GM20000 (cell line): ENCODE measurements around the gene TRAPPC6A.
A peak's percentile ranks its signal among the peaks of the same experiment; 100 is the strongest.

Experiments used
- DNase-seq: peaks from one replicate; pipeline ENCODE4 v3.0.0; 2012; ENCODE audit warnings: low spot score
- TF ChIP-seq, protein P1 (sequence below): IDR thresholded peaks from 2 replicates; pipeline ENCODE4 v1.5.1; 2012; ENCODE audit warnings: mild to moderate bottlenecking, control low read depth; ENCODE audit errors: extremely low read depth, missing control alignments

The TRAPPC6A gene

DNA sequence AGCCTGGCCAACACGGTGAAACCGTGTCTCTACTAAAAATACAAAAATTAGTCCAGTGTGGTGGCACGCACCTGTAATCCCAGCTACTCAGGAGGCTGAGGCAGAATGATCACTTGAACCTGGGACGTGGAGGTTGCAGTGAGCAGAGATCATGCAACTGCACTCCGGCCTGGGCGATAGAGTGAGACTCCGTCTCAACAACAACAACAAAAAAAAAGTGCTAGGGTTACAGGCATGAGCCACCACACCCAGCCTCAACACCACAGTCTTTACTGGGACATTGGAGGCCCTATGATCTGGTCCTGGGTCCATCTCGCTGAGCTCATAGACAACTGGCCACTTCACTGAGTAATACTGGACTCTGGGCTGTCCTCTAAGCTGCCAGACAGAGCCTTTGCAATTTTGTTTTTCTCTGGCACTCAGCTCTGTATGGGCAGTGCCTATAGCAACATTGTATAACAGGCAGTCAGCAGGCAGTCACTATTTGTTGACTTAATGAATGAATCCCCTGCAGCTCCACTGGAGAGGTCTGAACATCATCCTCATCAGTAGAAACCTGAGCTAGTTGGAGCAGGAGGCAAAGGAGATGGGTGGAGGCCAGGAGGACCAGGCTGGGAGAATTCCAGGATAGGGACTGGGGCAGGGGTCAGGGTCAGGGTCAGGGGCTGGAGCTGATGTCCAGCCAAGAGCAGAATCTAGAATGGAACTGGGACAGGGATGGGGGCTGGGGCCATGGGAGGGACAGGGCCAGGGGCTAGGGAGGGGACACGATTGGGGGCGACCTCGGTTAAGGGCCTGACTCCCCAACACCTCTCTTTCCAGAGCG is 8.7 kb upstream of the TRAPPC6A start:
- no peak for DNase-seq
- TF ChIP-seq, protein P1, sequence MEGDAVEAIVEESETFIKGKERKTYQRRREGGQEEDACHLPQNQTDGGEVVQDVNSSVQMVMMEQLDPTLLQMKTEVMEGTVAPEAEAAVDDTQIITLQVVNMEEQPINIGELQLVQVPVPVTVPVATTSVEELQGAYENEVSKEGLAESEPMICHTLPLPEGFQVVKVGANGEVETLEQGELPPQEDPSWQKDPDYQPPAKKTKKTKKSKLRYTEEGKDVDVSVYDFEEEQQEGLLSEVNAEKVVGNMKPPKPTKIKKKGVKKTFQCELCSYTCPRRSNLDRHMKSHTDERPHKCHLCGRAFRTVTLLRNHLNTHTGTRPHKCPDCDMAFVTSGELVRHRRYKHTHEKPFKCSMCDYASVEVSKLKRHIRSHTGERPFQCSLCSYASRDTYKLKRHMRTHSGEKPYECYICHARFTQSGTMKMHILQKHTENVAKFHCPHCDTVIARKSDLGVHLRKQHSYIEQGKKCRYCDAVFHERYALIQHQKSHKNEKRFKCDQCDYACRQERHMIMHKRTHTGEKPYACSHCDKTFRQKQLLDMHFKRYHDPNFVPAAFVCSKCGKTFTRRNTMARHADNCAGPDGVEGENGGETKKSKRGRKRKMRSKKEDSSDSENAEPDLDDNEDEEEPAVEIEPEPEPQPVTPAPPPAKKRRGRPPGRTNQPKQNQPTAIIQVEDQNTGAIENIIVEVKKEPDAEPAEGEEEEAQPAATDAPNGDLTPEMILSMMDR = no peak

DNA sequence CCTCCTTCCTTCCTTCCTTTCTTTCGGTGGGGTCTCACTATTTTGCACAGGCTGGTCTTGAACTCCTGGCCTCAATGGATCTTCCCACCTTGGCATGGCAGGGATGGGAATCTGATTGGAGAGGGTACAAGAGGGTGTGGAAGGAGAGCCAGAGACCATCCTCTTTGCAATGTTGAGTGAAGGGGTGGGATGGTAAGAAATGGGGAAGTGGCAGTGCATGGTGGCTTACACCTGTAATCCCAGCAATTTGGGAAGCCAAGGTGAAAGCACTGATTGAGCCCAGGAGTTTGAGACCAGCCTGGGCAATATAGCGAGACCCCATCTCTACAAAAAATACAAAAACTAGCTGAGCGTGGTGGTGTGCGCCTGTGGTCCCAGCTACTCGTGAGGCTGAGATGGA is 6.1 kb upstream of the TRAPPC6A start:
- no peak for DNase-seq
- TF ChIP-seq, protein P1 = no peak

DNA sequence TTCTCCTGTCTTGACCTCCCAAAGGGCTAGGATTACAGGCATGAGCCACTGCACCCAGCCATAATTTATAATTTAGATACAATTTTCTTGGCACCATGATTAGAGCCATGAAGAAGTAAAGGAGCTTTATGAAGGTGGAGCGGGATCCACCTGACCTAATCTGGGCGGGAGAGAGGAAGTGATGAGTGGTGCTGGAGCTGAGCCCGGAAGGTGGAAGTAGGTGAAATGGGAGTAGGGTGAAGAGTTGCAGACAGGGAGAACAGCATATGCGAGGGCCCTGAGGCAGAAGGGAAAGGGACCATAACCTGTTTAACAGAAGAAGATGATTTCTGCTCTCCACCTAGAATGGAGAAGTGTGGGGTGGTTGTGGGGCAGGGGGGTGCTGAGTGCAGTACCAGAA is 4.7 kb upstream of the TRAPPC6A start:
- no peak for DNase-seq
- TF ChIP-seq, protein P1 = no peak

DNA sequence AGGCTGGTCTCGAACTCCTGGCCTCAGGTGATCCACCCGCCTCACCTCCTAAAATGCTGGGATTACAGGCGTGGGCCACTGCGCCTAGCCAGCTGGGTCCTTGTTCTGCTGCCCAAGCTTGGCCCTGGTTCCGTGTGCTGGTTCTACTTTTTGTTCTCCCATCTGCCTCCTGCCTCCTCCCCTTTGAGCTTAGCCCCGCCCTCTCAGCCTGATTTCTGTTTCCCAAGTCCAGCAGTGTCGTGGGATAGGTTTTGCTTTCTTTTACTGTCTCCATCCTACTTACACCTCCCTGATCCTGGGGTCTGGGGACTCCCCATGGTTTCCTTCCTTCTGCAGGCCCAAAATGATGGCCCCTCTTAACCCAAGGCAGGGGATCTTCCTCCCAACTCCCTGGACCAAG is 2.9 kb upstream of the TRAPPC6A start:
- TF ChIP-seq, protein P1 = no peak
- DNase-seq = no peak

DNA sequence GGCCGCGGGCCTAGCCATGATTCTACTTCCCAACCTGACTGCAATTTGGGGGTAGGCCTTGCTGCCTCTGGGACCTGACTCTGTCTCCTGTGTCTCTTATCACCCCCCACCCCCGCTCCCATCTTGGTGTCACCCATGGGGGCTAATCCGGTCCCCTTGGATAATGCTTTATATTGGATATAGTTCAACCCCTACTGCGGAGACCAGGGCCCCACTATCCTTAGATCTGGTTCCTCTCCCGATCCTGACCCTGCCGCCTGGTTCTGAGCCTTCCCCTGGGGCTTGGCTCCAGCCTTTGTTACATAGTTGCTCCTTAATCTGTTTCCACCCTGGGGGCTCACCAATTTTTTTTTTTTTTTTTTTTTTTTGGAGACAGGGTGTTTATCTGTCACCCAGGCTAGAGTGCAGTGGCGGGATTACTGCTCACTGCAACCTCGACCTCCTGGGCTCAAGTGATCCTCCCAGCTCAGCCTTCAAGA is 1.9 kb upstream of the TRAPPC6A start:
- TF ChIP-seq, protein P1 = no peak

DNA sequence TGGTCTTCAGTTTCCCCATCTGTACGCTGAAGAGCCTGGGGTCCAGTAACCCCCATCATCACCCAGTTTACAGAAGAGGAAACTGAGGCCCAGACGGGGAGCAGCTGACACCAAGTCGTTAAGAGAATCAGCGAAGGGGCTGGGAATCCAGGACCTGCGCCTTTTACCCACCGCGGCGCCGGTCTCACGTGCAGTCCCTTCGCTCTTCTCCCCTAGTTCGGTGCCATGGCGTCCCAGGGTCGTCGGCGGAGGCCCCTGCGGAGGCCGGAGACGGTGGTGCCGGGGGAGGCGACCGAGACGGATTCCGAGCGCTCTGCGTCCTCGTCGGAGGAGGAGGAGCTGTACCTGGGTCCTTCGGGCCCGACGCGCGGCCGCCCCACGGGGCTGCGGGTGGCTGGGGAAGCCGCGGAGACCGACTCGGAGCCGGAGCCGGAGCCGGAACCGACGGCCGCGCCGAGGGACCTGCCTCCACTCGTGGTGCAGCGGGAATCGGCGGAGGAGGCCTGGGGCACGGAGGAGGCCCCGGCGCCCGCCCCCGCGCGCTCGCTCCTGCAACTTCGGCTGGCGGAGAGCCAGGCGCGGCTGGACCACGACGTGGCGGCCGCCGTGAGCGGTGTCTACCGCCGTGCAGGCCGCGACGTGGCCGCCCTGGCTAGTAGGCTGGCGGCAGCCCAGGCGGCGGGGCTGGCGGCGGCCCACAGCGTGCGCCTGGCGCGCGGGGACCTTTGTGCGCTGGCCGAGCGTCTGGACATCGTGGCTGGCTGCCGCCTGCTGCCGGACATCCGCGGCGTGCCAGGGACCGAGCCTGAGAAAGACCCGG is 1.2 kb upstream of the TRAPPC6A start:
- peak; percentile 49 for DNase-seq
- TF ChIP-seq, protein P1 = no peak

More for the DNA sequence above, 1.9 kb upstream of the TRAPPC6A start:
- DNase-seq = no peak

DNA sequence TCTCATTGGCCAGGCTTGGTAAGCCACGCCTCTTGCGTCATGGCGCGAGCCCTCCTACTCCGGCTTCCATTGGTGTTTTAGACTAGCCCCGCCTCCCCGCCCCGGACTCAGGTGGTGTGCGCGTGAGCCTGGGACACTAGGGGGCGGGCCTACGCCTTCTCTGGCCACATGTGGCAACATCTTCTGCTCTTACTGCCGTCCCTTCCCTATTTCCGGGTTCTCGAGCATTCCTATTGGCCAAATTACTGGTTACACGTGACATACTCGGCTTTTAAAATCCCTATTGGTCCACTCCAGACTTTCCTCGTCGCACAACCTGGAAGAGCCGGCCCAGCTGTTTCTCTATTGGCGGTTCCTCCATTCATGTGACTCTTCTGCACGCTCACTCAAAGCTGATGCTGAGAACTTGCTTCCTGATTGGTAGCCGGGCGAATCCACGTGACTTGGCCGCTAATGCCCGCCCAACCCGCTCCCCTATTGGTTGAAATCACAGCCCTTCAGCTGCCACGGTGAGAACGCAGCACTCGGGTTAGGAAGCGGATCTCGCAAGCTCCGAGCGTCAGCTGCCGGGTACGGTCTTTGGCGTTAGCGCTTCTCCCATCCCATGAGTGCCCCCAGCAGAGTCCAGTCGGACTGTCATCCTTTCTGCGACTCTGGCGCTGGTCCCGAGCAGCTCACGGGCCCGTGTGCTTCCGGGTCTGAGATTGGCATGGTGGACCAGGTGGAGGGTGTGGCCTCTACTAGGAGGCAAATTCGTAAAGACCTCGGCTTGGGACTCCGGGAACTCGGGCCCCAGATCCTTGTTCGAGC is 430 bp upstream of the TRAPPC6A start, which contains the start of gene BLOC1S3:
BLOC1S3 (plus strand) TSS at position 523 of the 810 bp plus-strand sequence. CDS start 513 bp downstream, outside the sequence.
- TF ChIP-seq, protein P1 = peak; percentile 34
- peak; percentile 98 for DNase-seq
